Stimulated activated CD8-positive, alpha-beta memory T cell treated with anti-CD3 and anti-CD28 coated beads, Interleukin-2, amount 100 ng/mL, for 48 hours (primary cell): ENCODE measurements around the gene ZC3H18.

Source experiments
- DNase-seq, 2 donors: peaks; one replicate each; pipeline ENCODE4 v3.0.0-alpha.2; 2020; ENCODE audit warnings: low read depth in 2 of 2

The ZC3H18 gene

GRCh38 chr16:88623858-88624257 lies 53.7 kb downstream of the ZC3H18 start:
- DNase-seq: no peak

GRCh38 chr16:88624481-88624880 lies 54.3 kb downstream of the ZC3H18 start:
- no peak for DNase-seq

GRCh38 chr16:88624977-88625576 lies 54.9 kb downstream of the ZC3H18 start:
- DNase-seq: no peak

- DNase-seq: no peak
Observed at GRCh38 chr16:88626646-88627045, 56.4 kb downstream of the ZC3H18 start.

GRCh38 chr16:88627531-88628411 lies 57.6 kb downstream of the ZC3H18 start:
- DNase-seq: no peak

GRCh38 chr16:88628512-88628974 lies 58.3 kb downstream of the ZC3H18 start:
- DNase-seq: no peak

- DNase-seq: no peak
Observed at GRCh38 chr16:88629835-88630234, 59.6 kb downstream of the ZC3H18 start.

GRCh38 chr16:88630433-88630832 lies 60.2 kb downstream of the ZC3H18 start:
- no peak for DNase-seq

GRCh38 chr16:88630941-88631340 lies 60.7 kb downstream of the ZC3H18 start:
- no peak for DNase-seq

GRCh38 chr16:88631384-88631783 lies 61.2 kb downstream of the ZC3H18 start:
- DNase-seq: no peak

- no peak for DNase-seq
Observed at GRCh38 chr16:88631920-88632586, 61.9 kb downstream of the ZC3H18 start.

- DNase-seq: no peak
Observed at GRCh38 chr16:88632587-88632930, 62.4 kb downstream of the ZC3H18 start.

- DNase-seq: peak; percentile 43 to 64
Observed at GRCh38 chr16:88633684-88634140, 63.5 kb downstream of the ZC3H18 start.

GRCh38 chr16:88634141-88634993 lies 64.2 kb downstream of the ZC3H18 start:
- DNase-seq: peak; percentile 44 to 49

GRCh38 chr16:88634994-88635670 lies 64.9 kb downstream of the ZC3H18 start:
- DNase-seq: no peak

- DNase-seq: no peak
Observed at GRCh38 chr16:88635671-88636319, 65.6 kb downstream of the ZC3H18 start.

GRCh38 chr16:88636488-88637265 lies 66.5 kb downstream of the ZC3H18 start:
- no peak for DNase-seq

- no peak for DNase-seq
Observed at GRCh38 chr16:88638323-88639230, 68.4 kb downstream of the ZC3H18 start, which contains the start of gene IL17C. TSS of gene IL17C (plus strand) at chr16:88638572. CDS start at chr16:88638642, 70 bp downstream.
